OCI-LY7 (cell line): Measurements from ENCODE around the gene EVC. TPM values are rescaled to one million over a fixed set of nuclear protein-coding genes. Genes with fewer than 3 reads are reported as not detected.
A peak's percentile ranks its signal among the peaks of the same experiment; 100 is the strongest.

Experiments
- BruUV-seq: library from RNA; stranded (reverse); fragments of 400-500 nt; replicated peaks from 2 replicates; lab custom pipeline; 2021; lab: Mats Ljungman, UMichigan
- CTCF ChIA-PET: fragments of 300-600 bp; sonication (Branson Sonifier 250); formaldehyde crosslinking; loops from one replicate; lab custom pipeline; 2022; ENCODE audit warnings: antibody characterized with exemption; ENCODE audit not compliant: unreplicated experiment; lab: Charles Lee
- POLR2A ChIA-PET: fragments of 300-600 bp; sonication (Branson Sonifier 250); formaldehyde crosslinking; loops from one replicate; lab custom pipeline; 2022; ENCODE audit warnings: antibody characterized with exemption; lab: Charles Lee
- DNase-seq: peaks from one replicate; pipeline ENCODE4 v3.0.0-alpha.2; 2015; ENCODE audit warnings: low spot score
- H2AFZ ChIP-seq: fragments of 200-600 bp; sonication (generic), shearing (Covaris generic); 2 replicates; pipeline ENCODE4 v1.6.1; 2014; ENCODE audit warnings: mild to moderate bottlenecking, antibody characterized with exemption, low read length, moderate library complexity
- H3K27ac ChIP-seq: fragments of 200-600 bp; sonication (generic); 2 replicates; pipeline ENCODE4 v1.5.1; 2014; ENCODE audit warnings: mixed run types, low read depth, mild to moderate bottlenecking, moderate library complexity, low read length, inconsistent platforms; ENCODE audit not compliant: poor library complexity, severe bottlenecking
- H3K36me3 ChIP-seq: fragments of 200-600 bp; sonication (generic); 2 replicates; pipeline ENCODE4 v1.6.1; 2014; ENCODE audit warnings: mild to moderate bottlenecking, antibody characterized with exemption, low read length, moderate library complexity, mixed read lengths; ENCODE audit not compliant: insufficient read depth
- H3K4me1 ChIP-seq: fragments of 200-600 bp; sonication (generic); 2 replicates; pipeline ENCODE4 v1.5.1; 2014; ENCODE audit warnings: mild to moderate bottlenecking, low read length; ENCODE audit not compliant: insufficient read depth, poor library complexity, severe bottlenecking
- H3K4me2 ChIP-seq: fragments of 200-600 bp; sonication (generic); 2 replicates; pipeline ENCODE4 v1.6.1; 2014; ENCODE audit warnings: mild to moderate bottlenecking, low read length
- H3K4me3 ChIP-seq: fragments of 200-600 bp; sonication (generic); 2 replicates; pipeline ENCODE4 v1.5.1; 2014; ENCODE audit warnings: mild to moderate bottlenecking, low read depth, low read length; ENCODE audit not compliant: poor library complexity, severe bottlenecking
- H3K79me2 ChIP-seq: fragments of 200-600 bp; sonication (generic); 2 replicates; pipeline ENCODE4 v1.6.1; 2016; ENCODE audit warnings: low read depth, mild to moderate bottlenecking, low read length, moderate library complexity, mixed read lengths; ENCODE audit not compliant: insufficient read depth
- H3K9me2 ChIP-seq: fragments of 200-600 bp; sonication (generic); 2 replicates; pipeline ENCODE4 v1.6.1; 2016; ENCODE audit warnings: mild to moderate bottlenecking, low read length, mixed read lengths; ENCODE audit not compliant: insufficient read depth
- H3K9me3 ChIP-seq: fragments of 200-600 bp; sonication (generic); 2 replicates; pipeline ENCODE4 v1.6.1; 2014; ENCODE audit warnings: mild to moderate bottlenecking, mixed run types, low read length, mixed read lengths
- H4K20me1 ChIP-seq: fragments of 200-600 bp; sonication (generic); 2 replicates; pipeline ENCODE4 v1.6.1; 2014; ENCODE audit warnings: mild to moderate bottlenecking, antibody characterized with exemption, low read length, moderate library complexity, mixed read lengths; ENCODE audit not compliant: insufficient read depth
- CTCF ChIP-seq: fragments of 200-600 bp; sonication (generic); conservative IDR thresholded peaks from 2 replicates; pipeline ENCODE4 v1.5.1; 2014; ENCODE audit warnings: mild to moderate bottlenecking, antibody characterized with exemption, low read length, moderate library complexity, mixed read lengths
- EZH2phosphoT487 ChIP-seq: fragments of 200-600 bp; sonication (generic); IDR thresholded peaks from 2 replicates; pipeline ENCODE4 v1.6.1; 2018; ENCODE audit warnings: low read depth, borderline replicate concordance, mild to moderate bottlenecking, mixed run types, antibody characterized with exemption, low read length, moderate library complexity, mixed read lengths
- intact Hi-C: fragments of 100-400 bp; cut with micrococcal nuclease; formaldehyde crosslinking; loops from one replicate; pipeline ENCODE4 v1.10.0; 2022; ENCODE audit not compliant: unreplicated experiment
- total RNA-seq, 2 experiments: library from RNA; depleted of rRNA in 1 of 2; stranded (reverse); fragments of >200 nt in 1 of 2; shearing (Covaris generic) in 1 of 2; gene quantifications; 2 replicates each; pipeline ENCODE4 v1.2.3, GENCODE V29; 2014 to 2022

The EVC gene
- total RNA-seq, 2 experiments from 2014 or later = not detected

GRCh38 chr4:5802565-5802964 is 91.6 kb downstream of the EVC start:
- H3K4me3 ChIP-seq = no peak overlapping the region
- intact Hi-C loops = no loop called here
- POLR2A ChIA-PET = interaction anchor here (0.5 kb wide), 1 partner anchor 16 kb away, joined by 5 read pairs; no protein-coding TSS in a partner anchor
- H3K4me2 ChIP-seq = no peak overlapping the region
- H4K20me1 ChIP-seq = no peaks in the 10 kb centered on the region
- BruUV-seq = no TSS peak
- no peak for DNase-seq
- TF ChIP-seq CTCF (no peak), EZH2phosphoT487 (no peak)
- H3K9me3 ChIP-seq = no peaks in the 10 kb centered on the region
- no peaks in the 10 kb centered on the region for H3K79me2 ChIP-seq
- H3K4me1 ChIP-seq = no peaks in the 10 kb centered on the region
- no peak overlapping the region for H2AFZ ChIP-seq
- no peaks in the 10 kb centered on the region for H3K36me3 ChIP-seq
- CTCF ChIA-PET = no interaction called here
- no peak overlapping the region for H3K27ac ChIP-seq
- no peaks in the 10 kb centered on the region for H3K9me2 ChIP-seq

- POLR2A ChIA-PET = no interaction called here
- Histone ChIP-seq H3K4me3 (no peak overlapping the region), H3K27ac (no peak overlapping the region), H3K36me3 (no peaks in the 10 kb centered on the region), H3K4me2 (no peak overlapping the region), H3K4me1 (no peaks in the 10 kb centered on the region), H3K9me2 (no peaks in the 10 kb centered on the region), H2AFZ (no peak overlapping the region), H3K79me2 (no peaks in the 10 kb centered on the region), H4K20me1 (no peaks in the 10 kb centered on the region), H3K9me3 (no peaks in the 10 kb centered on the region)
- CTCF ChIA-PET = no interaction called here
- TF ChIP-seq EZH2phosphoT487 (no peak), CTCF (0 out of 2 replicates have a peak, but pooled peaks have one; percentile 16)
- no peak for DNase-seq
- BruUV-seq = no TSS peak
- intact Hi-C loops = no loop called here
Observed at GRCh38 chr4:5804656-5805055, 93.7 kb downstream of the EVC start.

GRCh38 chr4:5805270-5805669 is 94.3 kb downstream of the EVC start:
- TF ChIP-seq CTCF = no peak
- no peak for TF ChIP-seq EZH2phosphoT487
- Histone ChIP-seq H3K4me2 (no peak overlapping the region), H3K36me3 (no peaks in the 10 kb centered on the region), H3K27ac (no peak overlapping the region), H2AFZ (no peak overlapping the region), H3K4me1 (no peaks in the 10 kb centered on the region), H4K20me1 (no peaks in the 10 kb centered on the region), H3K9me3 (no peaks in the 10 kb centered on the region), H3K79me2 (no peaks in the 10 kb centered on the region), H3K4me3 (no peak overlapping the region), H3K9me2 (no peaks in the 10 kb centered on the region)
- no TSS peak for BruUV-seq
- ChIA-PET CTCF (no interaction called here), POLR2A (no interaction called here)
- DNase-seq = no peak
- intact Hi-C loops = no loop called here
